HG03097 (cell line): ENCODE results near the gene FAM72A.
"Not testable (repeated sequence)": the region's sequence is repeated elsewhere in the genome, so short reads cannot be mapped to it uniquely, and the experiment has no call there.

ENCODE experiments used
- ATAC-seq: cut with Tn5 transposase; IDR thresholded peaks from one replicate; pipeline ENCODE4 v1.9.1; 2021; ENCODE audit not compliant: unreplicated experiment, low FRiP score

The FAM72A gene

GRCh38 chr1:206202789-206203363 is at the start of gene FAM72A:
FAM72A (minus strand) TSS chr1:206202839; CDS start chr1:206202025, 814 bp downstream.
- ATAC-seq, result peak; percentile 78

- ATAC-seq, result not testable (repeated sequence)
These were observed 48.5 kb upstream of the FAM72A start for GRCh38 chr1:206250953-206251681.

GRCh38 chr1:206246129-206246886 is 43.7 kb upstream of the FAM72A start:
- ATAC-seq, result not testable (repeated sequence)

- not testable (repeated sequence) for ATAC-seq
These were observed 42.8 kb upstream of the FAM72A start for GRCh38 chr1:206245479-206245878.

DNA sequence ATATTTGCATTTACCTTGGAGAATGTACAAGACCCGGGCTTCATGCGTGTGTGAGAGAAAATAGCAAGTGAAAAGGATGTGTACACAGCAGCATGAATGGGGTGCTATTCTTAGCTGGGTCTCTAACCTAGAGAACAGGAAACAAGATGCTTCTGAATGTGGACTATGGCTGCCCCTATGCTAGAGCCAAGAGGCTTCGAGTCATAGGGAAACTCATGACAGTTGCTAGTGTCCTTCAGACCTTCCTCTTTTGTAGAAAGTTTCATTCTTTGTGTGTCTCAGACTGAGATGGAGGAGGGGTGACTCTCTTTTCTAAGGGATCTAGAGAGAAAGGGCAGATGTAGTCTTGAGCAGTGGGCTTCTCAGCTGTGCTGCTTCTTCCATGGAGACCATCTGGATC is 40.7 kb upstream of the FAM72A start:
- ATAC-seq, result peak; percentile 93

GRCh38 chr1:206240288-206240687 is 37.6 kb upstream of the FAM72A start:
- peak; percentile 38 for ATAC-seq

- ATAC-seq, result not testable (repeated sequence)
These were observed 32.6 kb upstream of the FAM72A start for GRCh38 chr1:206235190-206235589.

GRCh38 chr1:206234189-206234916 is 31.7 kb upstream of the FAM72A start:
- not testable (repeated sequence) for ATAC-seq

DNA sequence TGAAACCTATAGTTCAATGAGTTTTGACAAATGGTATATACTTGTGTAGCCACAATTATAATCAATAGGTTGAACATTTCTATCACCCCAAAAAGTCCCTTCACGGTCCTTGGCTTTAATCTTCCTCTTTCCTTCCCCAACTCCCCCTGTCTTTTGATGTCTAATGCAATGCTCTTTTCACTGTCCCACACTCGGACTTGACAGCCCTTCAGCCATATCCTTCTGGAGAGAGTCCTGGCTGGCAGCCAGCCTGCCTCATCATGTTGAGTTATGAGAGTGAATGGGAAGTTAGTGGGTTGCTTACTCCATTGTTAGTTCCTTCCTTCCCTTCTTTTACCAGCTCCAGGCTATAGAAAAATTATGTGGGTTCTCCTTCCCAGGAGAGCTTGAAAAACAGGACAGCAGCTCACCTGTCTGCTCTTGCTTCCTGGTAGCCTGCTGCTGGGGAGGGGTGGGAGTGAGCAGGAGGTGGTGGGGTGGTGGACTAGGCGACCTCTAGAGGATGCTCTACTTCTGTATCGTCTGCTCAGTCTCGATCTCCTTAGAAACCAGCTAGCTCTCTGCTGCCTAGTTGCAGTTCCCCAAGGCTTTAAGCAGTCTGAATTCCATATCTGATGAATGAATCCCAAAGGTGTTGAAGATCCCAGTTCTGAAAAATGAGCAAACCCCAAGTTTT is 30.5 kb upstream of the FAM72A start:
- not testable (repeated sequence) for ATAC-seq

GRCh38 chr1:206231989-206232388 is 29.4 kb upstream of the FAM72A start:
- ATAC-seq, result not testable (repeated sequence)

- ATAC-seq, result not testable (repeated sequence)
These were observed 26.6 kb upstream of the FAM72A start for GRCh38 chr1:206229286-206229685.

DNA sequence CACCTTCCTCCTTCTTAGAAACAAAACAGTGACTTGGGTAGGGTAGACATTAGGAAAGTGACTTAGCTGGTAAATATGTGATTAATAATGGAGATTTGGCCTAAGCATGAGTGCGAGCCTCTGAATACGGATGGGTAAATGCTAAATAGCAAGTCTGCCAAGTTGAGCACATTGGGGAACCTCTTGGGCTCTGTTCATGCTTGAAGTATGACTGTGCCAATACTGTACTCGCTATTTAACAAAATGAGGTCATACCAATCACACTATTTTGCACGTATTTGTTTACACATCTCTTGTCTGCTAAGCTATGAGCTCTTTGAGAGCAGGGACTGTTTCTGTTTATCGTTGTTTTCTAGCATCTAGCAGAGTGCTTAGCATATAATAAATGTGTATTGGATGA is 24.2 kb upstream of the FAM72A start:
- not testable (repeated sequence) for ATAC-seq

GRCh38 chr1:206225386-206225785 is 22.7 kb upstream of the FAM72A start:
- ATAC-seq, result not testable (repeated sequence)

- not testable (repeated sequence) for ATAC-seq
These were observed 21.6 kb upstream of the FAM72A start for GRCh38 chr1:206224190-206224776.

DNA sequence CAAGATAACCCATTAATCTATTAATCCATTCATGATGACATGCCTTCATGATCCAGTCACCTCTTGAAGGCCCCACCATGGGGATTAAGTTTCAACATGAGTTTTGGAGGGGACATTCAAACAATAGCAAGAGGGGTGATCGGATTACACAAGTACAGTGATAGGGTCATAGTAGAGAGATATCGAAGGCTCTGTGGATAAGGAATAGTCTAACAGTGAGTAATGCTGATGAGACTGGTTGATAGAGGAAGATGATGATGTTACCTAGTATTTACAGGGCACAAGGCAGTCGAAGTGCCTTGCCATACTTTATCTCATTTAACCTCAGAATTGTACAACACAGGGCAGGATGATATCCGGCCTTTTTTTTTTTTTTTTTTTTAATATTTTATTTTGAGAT is 18.9 kb upstream of the FAM72A start:
- ATAC-seq, result not testable (repeated sequence)

- ATAC-seq, result not testable (repeated sequence)
These were observed 17.8 kb upstream of the FAM72A start for GRCh38 chr1:206220332-206221000.

DNA sequence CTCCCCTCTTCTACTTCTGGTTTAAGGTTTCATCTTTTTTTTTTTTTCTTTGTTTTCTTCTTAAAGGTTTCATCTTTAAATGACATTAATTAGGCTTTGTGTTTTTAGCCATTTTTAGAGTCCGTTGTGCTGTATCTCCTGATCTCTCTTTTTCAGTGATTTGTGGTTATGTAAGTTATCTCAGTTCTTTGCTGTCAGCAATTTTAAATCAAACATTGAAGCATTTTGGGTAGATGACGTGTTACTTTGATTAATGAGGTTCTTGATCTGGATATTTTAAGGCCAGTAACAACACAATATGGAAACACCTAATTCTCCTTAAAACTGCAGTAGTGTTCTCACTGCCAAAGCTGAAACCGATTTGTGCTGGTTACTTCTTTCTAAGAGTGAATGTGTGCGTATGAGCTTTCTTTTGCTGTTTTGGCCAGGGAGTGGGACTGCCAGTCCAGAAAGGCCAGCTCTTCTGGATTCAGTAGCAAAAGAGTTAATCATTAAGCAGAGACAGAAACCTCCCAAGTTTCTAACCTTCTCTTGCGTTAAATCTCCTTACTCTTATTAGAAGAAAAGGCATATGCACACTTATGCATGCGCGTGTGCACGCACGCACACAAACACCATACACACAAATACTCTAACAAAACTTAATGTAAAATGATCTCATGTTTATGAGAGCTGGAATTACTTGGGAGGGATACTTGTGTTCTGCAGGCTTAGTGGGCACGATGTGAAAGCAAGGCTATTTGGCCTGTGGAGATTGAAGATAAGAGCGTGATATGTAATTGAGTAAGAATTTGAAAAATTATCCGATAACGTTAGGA is 17.1 kb upstream of the FAM72A start:
- not testable (repeated sequence) for ATAC-seq

DNA sequence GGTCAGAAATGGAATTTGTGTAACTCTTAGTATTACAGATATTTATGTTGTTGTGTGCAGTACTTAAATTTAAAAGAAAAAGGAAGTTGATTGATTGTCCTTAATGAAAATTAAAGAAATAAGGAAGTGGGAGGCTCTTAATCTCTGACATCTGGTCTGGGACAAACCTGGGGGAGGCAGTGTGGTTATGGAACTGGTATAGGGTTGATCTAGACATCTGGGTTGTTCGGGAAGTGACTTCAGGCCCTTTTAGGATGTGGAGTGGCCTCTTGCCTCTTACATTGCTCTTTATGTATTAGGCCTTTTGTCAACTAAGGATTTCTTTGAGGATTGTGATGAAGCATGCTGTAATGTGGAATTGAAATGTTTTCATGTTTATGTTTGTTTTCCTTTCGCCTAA is 16.1 kb upstream of the FAM72A start:
- ATAC-seq, result not testable (repeated sequence)
